Stimulated activated naive B cell treated with anti-CD40 and anti-IgM and Interleukin-4, amounts not matched to agents 10 μg/mL and 1 μg/mL and 100 μg/mL, for 72 hours (primary cell): ENCODE measurements around the gene CROT.
"Not testable (repeated sequence)": the region's sequence is repeated elsewhere in the genome, so short reads cannot be mapped to it uniquely, and the experiment has no call there.

Experiments
- ATAC-seq, 2 donors: fragments of 150-1000 bp; cut with Tn5 transposase; replicated peaks; 2 replicates each; pipeline ENCODE4 v1.10.0; 2021; ENCODE audit warnings: moderate library complexity in 1 of 2
- DNase-seq: peaks from one replicate; pipeline ENCODE4 v3.0.0; 2021
- H3K27ac Mint-ChIP-seq: one replicate; pipeline ENCODE4 v1.8.0; 2022; ENCODE audit warnings: mild to moderate bottlenecking, mixed read lengths
- H3K27me3 Mint-ChIP-seq, 2 donors: one replicate each; pipeline ENCODE4 v1.8.0; 2022; ENCODE audit warnings: mixed read lengths in 2 of 2
- H3K36me3 Mint-ChIP-seq, 2 donors: one replicate each; pipeline ENCODE4 v1.8.0; 2022; ENCODE audit warnings: mixed read lengths in 2 of 2, mild to moderate bottlenecking in 1 of 2
- H3K4me1 Mint-ChIP-seq, 2 donors: one replicate each; pipeline ENCODE4 v1.8.0; 2022; ENCODE audit warnings: mixed read lengths in 2 of 2, mild to moderate bottlenecking in 1 of 2
- H3K4me3 Mint-ChIP-seq, 2 donors: one replicate each; pipeline ENCODE4 v1.8.0; 2022; ENCODE audit warnings: mild to moderate bottlenecking in 2 of 2, mixed read lengths in 2 of 2, moderate library complexity in 1 of 2
- H3K9me3 Mint-ChIP-seq, 2 donors: one replicate each; pipeline ENCODE4 v1.8.0; 2022; ENCODE audit warnings: mixed read lengths in 2 of 2, mild to moderate bottlenecking in 1 of 2

The CROT gene

GRCh38 chr7:87345166-87345927 lies at the start of gene CROT:
CROT (plus strand) TSS chr7:87345664; CDS start chr7:87349069, 3,405 bp downstream.
- Mint-ChIP-seq H3K27ac (peak within 1 kb of the TSS; percentile 94), H3K4me1 (peaks cover 6 to 24% of the 10 kb centered on the region in 2 donors), H3K9me3 (no peaks in the 10 kb centered on the region), H3K27me3 (no peaks in the 10 kb centered on the region), H3K36me3 (peaks cover 12 to 18% of the 10 kb centered on the region in 2 donors), H3K4me3 (peak within 1 kb of the TSS; percentile 95 to 96)
- DNase-seq: peak; percentile 94
- peak; percentile 99 to 100 for ATAC-seq

- peaks cover 19 to 29% of the 10 kb centered on the region in 2 donors for H3K27me3 Mint-ChIP-seq
- H3K9me3 Mint-ChIP-seq: peaks cover 9 to 19% of the 10 kb centered on the region in 2 donors
- H3K27ac Mint-ChIP-seq: no peak overlapping the region
- no peak for DNase-seq
- no peaks in the 10 kb centered on the region for H3K4me1 Mint-ChIP-seq
- ATAC-seq: no peak
- H3K36me3 Mint-ChIP-seq: peaks cover 0 to 5% of the 10 kb centered on the region in 2 donors
- H3K4me3 Mint-ChIP-seq: no peak overlapping the region
Measured at GRCh38 chr7:87300756-87301155, 44.7 kb upstream of the CROT start.

- ATAC-seq (no peak), DNase-seq (no peak)
- peaks cover 4 to 5% of the 10 kb centered on the region in 2 donors for H3K27me3 Mint-ChIP-seq
- H3K36me3 Mint-ChIP-seq: no peaks in the 10 kb centered on the region
- no peak overlapping the region for H3K4me3 Mint-ChIP-seq
- no peak overlapping the region for H3K27ac Mint-ChIP-seq
- no peaks in the 10 kb centered on the region for H3K4me1 Mint-ChIP-seq
- H3K9me3 Mint-ChIP-seq: no peaks in the 10 kb centered on the region
Measured at GRCh38 chr7:87310790-87311419, 34.6 kb upstream of the CROT start.

- Mint-ChIP-seq H3K36me3 (no peaks in the 10 kb centered on the region), H3K27ac (no peak overlapping the region), H3K4me3 (no peak overlapping the region), H3K27me3 (no peaks in the 10 kb centered on the region), H3K9me3 (no peaks in the 10 kb centered on the region), H3K4me1 (peaks cover 4 to 5% of the 10 kb centered on the region in 2 donors)
- DNase-seq (peak; percentile 41), ATAC-seq (peak; percentile 72 to 82)
Measured at GRCh38 chr7:87312215-87312865, 33.1 kb upstream of the CROT start.

- Mint-ChIP-seq H3K36me3 (no peaks in the 10 kb centered on the region), H3K4me1 (peaks cover 9 to 22% of the 10 kb centered on the region in 2 donors), H3K4me3 (no peak overlapping the region), H3K27ac (peak overlapping the region; percentile 42), H3K9me3 (peaks cover 0 to 4% of the 10 kb centered on the region in 2 donors), H3K27me3 (no peaks in the 10 kb centered on the region)
- ATAC-seq (peak; percentile 80 to 94), DNase-seq (peak; percentile 10)
Measured at GRCh38 chr7:87316097-87316700, 29.3 kb upstream of the CROT start.

GRCh38 chr7:87316846-87317552 lies 28.5 kb upstream of the CROT start:
- no peak overlapping the region for H3K27ac Mint-ChIP-seq
- H3K9me3 Mint-ChIP-seq: peaks cover 0 to 4% of the 10 kb centered on the region in 2 donors
- H3K4me1 Mint-ChIP-seq: peaks cover 9 to 22% of the 10 kb centered on the region in 2 donors
- ATAC-seq: no peak
- H3K4me3 Mint-ChIP-seq: no peak overlapping the region
- H3K27me3 Mint-ChIP-seq: no peaks in the 10 kb centered on the region
- H3K36me3 Mint-ChIP-seq: peaks cover 0 to 5% of the 10 kb centered on the region in 2 donors
- no peak for DNase-seq

- H3K27ac Mint-ChIP-seq: no peak overlapping the region
- H3K4me1 Mint-ChIP-seq: peaks cover 9 to 22% of the 10 kb centered on the region in 2 donors
- no peak overlapping the region for H3K4me3 Mint-ChIP-seq
- H3K9me3 Mint-ChIP-seq: peaks cover 0 to 4% of the 10 kb centered on the region in 2 donors
- no peaks in the 10 kb centered on the region for H3K27me3 Mint-ChIP-seq
- ATAC-seq: no peak
- peaks cover 0 to 5% of the 10 kb centered on the region in 2 donors for H3K36me3 Mint-ChIP-seq
- no peak for DNase-seq
Measured at GRCh38 chr7:87317691-87318245, 27.7 kb upstream of the CROT start.

GRCh38 chr7:87318741-87319140 lies 26.7 kb upstream of the CROT start:
- ATAC-seq: no peak
- Mint-ChIP-seq H3K27ac (no peak overlapping the region), H3K27me3 (no peaks in the 10 kb centered on the region)

GRCh38 chr7:87319154-87319581 lies 26.3 kb upstream of the CROT start:
- not testable (repeated sequence) for H3K27ac Mint-ChIP-seq, H3K27me3 Mint-ChIP-seq, ATAC-seq, DNase-seq, H3K9me3 Mint-ChIP-seq
- H3K36me3 Mint-ChIP-seq: peaks cover 3 to 12% of the 10 kb centered on the region in 2 donors
- H3K4me3 Mint-ChIP-seq: peak overlapping the region in 1 of 2 donors; percentile 58
- H3K4me1 Mint-ChIP-seq: peaks cover 9 to 22% of the 10 kb centered on the region in 2 donors

More at GRCh38 chr7:87318741-87319140, 26.7 kb upstream of the CROT start:
- H3K4me1 Mint-ChIP-seq: peaks cover 9 to 22% of the 10 kb centered on the region in 2 donors
- H3K9me3 Mint-ChIP-seq: peaks cover 0 to 7% of the 10 kb centered on the region in 2 donors
- H3K4me3 Mint-ChIP-seq: no peak overlapping the region
- no peak for DNase-seq
- H3K36me3 Mint-ChIP-seq: peaks cover 3 to 12% of the 10 kb centered on the region in 2 donors

- peaks cover 10 to 13% of the 10 kb centered on the region in 2 donors for H3K9me3 Mint-ChIP-seq
- no peaks in the 10 kb centered on the region for H3K27me3 Mint-ChIP-seq
- no peak overlapping the region for H3K27ac Mint-ChIP-seq
- H3K4me1 Mint-ChIP-seq: peaks cover 5 to 16% of the 10 kb centered on the region in 2 donors
- peaks cover 17 to 33% of the 10 kb centered on the region in 2 donors for H3K36me3 Mint-ChIP-seq
- ATAC-seq: no peak
- no peak overlapping the region for H3K4me3 Mint-ChIP-seq
- DNase-seq: no peak
Measured at GRCh38 chr7:87322912-87323311, 22.6 kb upstream of the CROT start.

- Mint-ChIP-seq H3K4me3 (no peak overlapping the region), H3K4me1 (no peaks in the 10 kb centered on the region), H3K27ac (no peak overlapping the region), H3K27me3 (no peaks in the 10 kb centered on the region), H3K36me3 (peaks cover 40 to 61% of the 10 kb centered on the region in 2 donors), H3K9me3 (peaks cover 19 to 30% of the 10 kb centered on the region in 2 donors)
- DNase-seq (no peak), ATAC-seq (no peak)
Measured at GRCh38 chr7:87325576-87326370, 19.7 kb upstream of the CROT start.

- peaks cover 20 to 34% of the 10 kb centered on the region in 2 donors for H3K9me3 Mint-ChIP-seq
- H3K27me3 Mint-ChIP-seq: no peaks in the 10 kb centered on the region
- H3K36me3 Mint-ChIP-seq: peaks cover 44 to 65% of the 10 kb centered on the region in 2 donors
- ATAC-seq (no peak), DNase-seq (no peak)
- H3K27ac Mint-ChIP-seq: no peak overlapping the region
- no peaks in the 10 kb centered on the region for H3K4me1 Mint-ChIP-seq
- no peak overlapping the region for H3K4me3 Mint-ChIP-seq
Measured at GRCh38 chr7:87328281-87328680, 17.2 kb upstream of the CROT start.

GRCh38 chr7:87330316-87330715 lies 15.1 kb upstream of the CROT start:
- no peaks in the 10 kb centered on the region for H3K27me3 Mint-ChIP-seq
- no peak overlapping the region for H3K4me3 Mint-ChIP-seq
- DNase-seq (no peak), ATAC-seq (no peak)
- H3K27ac Mint-ChIP-seq: no peak overlapping the region
- no peaks in the 10 kb centered on the region for H3K4me1 Mint-ChIP-seq
- peaks cover 18 to 34% of the 10 kb centered on the region in 2 donors for H3K9me3 Mint-ChIP-seq
- H3K36me3 Mint-ChIP-seq: peaks cover 49 to 72% of the 10 kb centered on the region in 2 donors
